ENCODE measurements around the gene CACNA1A. TPM values are rescaled to one million over a fixed set of nuclear protein-coding genes. Genes with fewer than 3 reads are reported as not detected.
A peak's percentile ranks its signal among the peaks of the same experiment; 100 is the strongest.
"Not testable (repeated sequence)": the region's sequence is repeated elsewhere in the genome, so short reads cannot be mapped to it uniquely, and the experiment has no call there.

CACNA1A gene
- total and polyA plus RNA-seq, 2 experiments from 2014 or later: 2.0 TPM

DNA sequence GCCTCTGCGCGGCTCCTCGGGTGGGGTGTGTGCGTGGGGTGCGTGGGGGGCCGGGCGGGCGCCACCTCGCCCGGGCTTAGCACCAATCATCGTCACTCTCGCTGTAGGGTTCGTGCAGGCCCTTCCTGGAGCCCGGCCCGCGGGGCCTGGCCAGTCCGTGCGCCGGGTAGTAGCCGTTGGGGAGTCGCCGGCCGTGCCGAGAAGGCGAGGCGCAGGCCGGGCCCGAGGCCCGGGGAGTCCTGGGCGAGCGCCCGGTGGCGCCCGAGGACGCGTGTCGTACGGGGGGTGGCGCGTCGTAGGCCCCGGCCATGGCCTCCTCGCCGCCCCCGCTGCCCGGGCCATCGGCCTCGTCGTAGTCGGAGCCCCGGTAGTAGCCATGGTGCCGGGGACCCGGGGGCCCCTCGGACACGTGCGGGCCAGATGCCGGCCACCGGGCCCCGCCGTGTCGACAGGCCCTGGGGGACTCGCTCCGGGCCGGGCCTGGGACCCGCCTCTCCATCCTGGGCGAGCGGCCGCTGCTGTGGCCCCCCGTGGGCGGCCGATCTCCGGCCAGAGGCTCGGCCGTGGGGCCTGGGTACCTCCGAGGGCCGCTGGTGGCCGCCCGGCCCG is 298.9 kb downstream of the CACNA1A start:
- WGBS (ENCODE audit: low lambda C conversion rate, missing lambda C conversion rate): 64% methylated on average over 22 of the region's 79 CpGs
- Histone ChIP-seq H3K27me3 (no peaks in the 10 kb centered on the region), H3K79me2 (no peaks in the 10 kb centered on the region), H4K20me1 (ENCODE audit: insufficient read depth, poor library complexity, severe bottlenecking) (no peaks in the 10 kb centered on the region), H3K4me1 (ENCODE audit: insufficient read depth) (no peaks in the 10 kb centered on the region), H3K9me2 (replicated peaks; ENCODE audit: insufficient read depth) (no peaks in the 10 kb centered on the region), H3K36me3 (replicated peaks; ENCODE audit: insufficient read depth, low read depth) (no peaks in the 10 kb centered on the region), H3K4me2 (peak overlapping the region; percentile 73), H3K4me3 (no peak overlapping the region), H2AFZ (no peak overlapping the region), H3K9me3 (ENCODE audit: low read depth) (no peaks in the 10 kb centered on the region), H3K27ac (peak overlapping the region; percentile 86)
- no peak for DNase-seq (ENCODE audit: low spot score)
- TF ChIP-seq EZH2phosphoT487 (IDR thresholded peaks at IDR 0.05; ENCODE audit: low read depth, severe bottlenecking, unreplicated experiment) (no peak), EZH2 (IDR thresholded peaks at IDR 0.05; ENCODE audit: borderline replicate concordance) (no peak), CTCF (IDR thresholded peaks at IDR 0.05; ENCODE audit: poor library complexity) (no peak)

- H3K27ac ChIP-seq: no peak overlapping the region
- H3K4me3 ChIP-seq: no peak overlapping the region
- no peaks in the 10 kb centered on the region for H3K36me3 ChIP-seq (replicated peaks; ENCODE audit: insufficient read depth, low read depth)
- H3K79me2 ChIP-seq: no peaks in the 10 kb centered on the region
- no peaks in the 10 kb centered on the region for H3K27me3 ChIP-seq
- 96% methylated on average over 5 of the region's 5 CpGs for WGBS (ENCODE audit: low lambda C conversion rate, missing lambda C conversion rate)
- no peak for DNase-seq (ENCODE audit: low spot score)
- no peaks in the 10 kb centered on the region for H3K9me3 ChIP-seq (ENCODE audit: low read depth)
- H3K4me1 ChIP-seq (ENCODE audit: insufficient read depth): no peaks in the 10 kb centered on the region
- no peak overlapping the region for H3K4me2 ChIP-seq
- TF ChIP-seq CTCF (IDR thresholded peaks at IDR 0.05; ENCODE audit: poor library complexity): no peak
- TF ChIP-seq EZH2phosphoT487 (IDR thresholded peaks at IDR 0.05; ENCODE audit: low read depth, severe bottlenecking, unreplicated experiment): no peak
- no peak for TF ChIP-seq EZH2 (IDR thresholded peaks at IDR 0.05; ENCODE audit: borderline replicate concordance)
- no peaks in the 10 kb centered on the region for H4K20me1 ChIP-seq (ENCODE audit: insufficient read depth, poor library complexity, severe bottlenecking)
- H3K9me2 ChIP-seq (replicated peaks; ENCODE audit: insufficient read depth): no peaks in the 10 kb centered on the region
- H2AFZ ChIP-seq: no peak overlapping the region
Observed at GRCh38 chr19:13206587-13206986, 299.7 kb downstream of the CACNA1A start.

GRCh38 chr19:13202112-13202511 is 304.2 kb downstream of the CACNA1A start:
- not testable (repeated sequence) for H3K4me1 ChIP-seq (ENCODE audit: insufficient read depth); H3K4me3 ChIP-seq; H4K20me1 ChIP-seq (ENCODE audit: insufficient read depth, poor library complexity, severe bottlenecking); H3K27me3 ChIP-seq; DNase-seq (ENCODE audit: low spot score); H2AFZ ChIP-seq; H3K27ac ChIP-seq; H3K9me3 ChIP-seq (ENCODE audit: low read depth); H3K79me2 ChIP-seq; H3K4me2 ChIP-seq; H3K36me3 ChIP-seq (replicated peaks; ENCODE audit: insufficient read depth, low read depth); H3K9me2 ChIP-seq (replicated peaks; ENCODE audit: insufficient read depth)
- 92% methylated on average over 7 of the region's 7 CpGs for WGBS (ENCODE audit: low lambda C conversion rate, missing lambda C conversion rate)

DNA sequence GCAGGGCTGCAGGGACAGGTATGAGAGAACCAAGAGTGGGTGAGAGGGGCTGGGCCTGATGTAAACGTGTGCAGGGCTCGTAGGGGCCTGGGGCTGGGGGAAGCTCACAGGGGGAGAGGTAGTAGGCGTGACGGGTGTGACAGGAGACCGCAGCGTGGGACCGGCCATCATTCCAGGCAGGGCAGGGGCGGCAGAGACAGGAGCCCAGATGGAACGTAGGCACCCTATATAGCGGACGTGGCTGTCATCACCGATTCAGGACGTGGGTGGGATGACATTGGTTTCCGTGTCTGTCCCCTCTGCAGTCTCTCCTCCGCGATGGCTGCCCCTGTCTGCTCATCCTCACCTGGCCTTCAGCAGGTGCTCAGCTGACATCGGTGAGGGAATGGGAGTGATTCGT is 307.6 kb downstream of the CACNA1A start:
- no peak overlapping the region for H3K27ac ChIP-seq
- WGBS (ENCODE audit: low lambda C conversion rate, missing lambda C conversion rate): 86% methylated on average over 12 of the region's 18 CpGs
- no peaks in the 10 kb centered on the region for H4K20me1 ChIP-seq (ENCODE audit: insufficient read depth, poor library complexity, severe bottlenecking)
- H3K4me2 ChIP-seq: no peak overlapping the region
- H2AFZ ChIP-seq: no peak overlapping the region
- no peaks in the 10 kb centered on the region for H3K9me2 ChIP-seq (replicated peaks; ENCODE audit: insufficient read depth)
- no peaks in the 10 kb centered on the region for H3K4me1 ChIP-seq (ENCODE audit: insufficient read depth)
- H3K36me3 ChIP-seq (replicated peaks; ENCODE audit: insufficient read depth, low read depth): no peaks in the 10 kb centered on the region
- no peaks in the 10 kb centered on the region for H3K79me2 ChIP-seq
- no peak for DNase-seq (ENCODE audit: low spot score)
- TF ChIP-seq EZH2 (IDR thresholded peaks at IDR 0.05; ENCODE audit: borderline replicate concordance): no peak
- no peak for TF ChIP-seq EZH2phosphoT487 (IDR thresholded peaks at IDR 0.05; ENCODE audit: low read depth, severe bottlenecking, unreplicated experiment)
- TF ChIP-seq CTCF (IDR thresholded peaks at IDR 0.05; ENCODE audit: poor library complexity): no peak
- no peak overlapping the region for H3K4me3 ChIP-seq
- H3K27me3 ChIP-seq: no peaks in the 10 kb centered on the region
- H3K9me3 ChIP-seq (ENCODE audit: low read depth): no peaks in the 10 kb centered on the region
